NCI-H128 (cell line): ENCODE measurements around the gene FBXO31.

Experiments used
- DNase-seq: peaks from one replicate; lab custom pipeline; 2025; ENCODE audit not compliant: unreplicated experiment; lab: John Stamatoyannopoulos, UW

Gene FBXO31

GRCh38 chr16:87288753-87289362, 94.7 kb downstream of the FBXO31 start:
- DNase-seq, result no peak

- DNase-seq, result no peak
These were observed 96.5 kb downstream of the FBXO31 start for GRCh38 chr16:87286839-87287626.

GRCh38 chr16:87284183-87284582, 99.4 kb downstream of the FBXO31 start:
- no peak for DNase-seq

GRCh38 chr16:87279094-87279658, 104.4 kb downstream of the FBXO31 start:
- no peak for DNase-seq

GRCh38 chr16:87278191-87279093, 105.1 kb downstream of the FBXO31 start:
- DNase-seq, result no peak
